Endothelial cell of umbilical vein (primary cell): ENCODE measurements around the gene SNCAIP.

ENCODE experiments used
- CTCF ChIP-seq, 2 donors: IDR thresholded peaks; 1 replicate in 1 of 2; 2 replicates in 1 of 2; pipeline ENCODE4 v1.5.1; 2011; ENCODE audit warnings: low read length in 2 of 2, mild to moderate bottlenecking in 2 of 2, moderate library complexity in 2 of 2, control low read depth in 1 of 2, inconsistent platforms in 1 of 2, low read depth in 1 of 2; ENCODE audit not compliant: insufficient read depth in 1 of 2; ENCODE audit errors: extremely low read depth in 1 of 2
- EZH2 ChIP-seq: IDR thresholded peaks from 2 replicates; pipeline ENCODE4 v1.6.1; 2012; ENCODE audit warnings: borderline replicate concordance, low read depth, mild to moderate bottlenecking, moderate library complexity, low read length, inconsistent platforms; ENCODE audit not compliant: severe bottlenecking
- POLR2A ChIP-seq: IDR thresholded peaks from 2 replicates; pipeline ENCODE4 v1.6.1; 2012; ENCODE audit warnings: low read depth, mild to moderate bottlenecking, control low read depth, low read length

GRCh38 chr5:122508623-122509022 lies 196.6 kb downstream of the SNCAIP start:
- TF ChIP-seq CTCF (IDR thresholded peaks at IDR 0.05; ENCODE audit: extremely low read depth in 1 of 2, insufficient read depth in 1 of 2, low read depth in 1 of 2, low read length in 2 of 2) (no peak), EZH2 (no peak), POLR2A (no peak)
